ENCODE measurements around the gene GARNL3. TPM values are rescaled to one million over a fixed set of nuclear protein-coding genes. Genes with fewer than 3 reads are reported as not detected.
A peak's percentile ranks its signal among the peaks of the same experiment; 100 is the strongest.

GARNL3 gene
- total RNA-seq, 1 donor from 2014 or later = 7.8 TPM

DNA sequence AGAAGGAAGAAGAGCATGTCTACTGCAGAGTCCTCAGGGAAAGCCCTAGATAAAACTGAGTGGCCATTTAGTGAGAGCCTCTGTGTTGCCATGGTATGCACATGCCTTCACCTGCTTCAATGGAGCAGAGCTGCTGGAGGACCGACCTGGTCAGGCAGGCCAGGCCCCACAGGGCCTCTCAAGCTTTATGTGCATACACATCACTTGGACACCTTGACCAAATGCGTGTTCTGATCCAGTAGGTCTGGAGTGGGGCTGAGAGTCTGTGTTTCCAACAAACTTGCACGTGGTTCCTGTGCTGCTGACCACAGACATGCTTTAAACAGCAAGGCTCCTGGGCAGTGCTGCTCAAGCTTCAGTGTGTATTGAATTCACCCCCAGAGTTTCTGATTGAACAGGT is 81.0 kb downstream of the GARNL3 start:
- H3K27me3 ChIP-seq (ENCODE audit: low read depth) = no peaks in the 10 kb centered on the region
- TF ChIP-seq, protein P1, sequence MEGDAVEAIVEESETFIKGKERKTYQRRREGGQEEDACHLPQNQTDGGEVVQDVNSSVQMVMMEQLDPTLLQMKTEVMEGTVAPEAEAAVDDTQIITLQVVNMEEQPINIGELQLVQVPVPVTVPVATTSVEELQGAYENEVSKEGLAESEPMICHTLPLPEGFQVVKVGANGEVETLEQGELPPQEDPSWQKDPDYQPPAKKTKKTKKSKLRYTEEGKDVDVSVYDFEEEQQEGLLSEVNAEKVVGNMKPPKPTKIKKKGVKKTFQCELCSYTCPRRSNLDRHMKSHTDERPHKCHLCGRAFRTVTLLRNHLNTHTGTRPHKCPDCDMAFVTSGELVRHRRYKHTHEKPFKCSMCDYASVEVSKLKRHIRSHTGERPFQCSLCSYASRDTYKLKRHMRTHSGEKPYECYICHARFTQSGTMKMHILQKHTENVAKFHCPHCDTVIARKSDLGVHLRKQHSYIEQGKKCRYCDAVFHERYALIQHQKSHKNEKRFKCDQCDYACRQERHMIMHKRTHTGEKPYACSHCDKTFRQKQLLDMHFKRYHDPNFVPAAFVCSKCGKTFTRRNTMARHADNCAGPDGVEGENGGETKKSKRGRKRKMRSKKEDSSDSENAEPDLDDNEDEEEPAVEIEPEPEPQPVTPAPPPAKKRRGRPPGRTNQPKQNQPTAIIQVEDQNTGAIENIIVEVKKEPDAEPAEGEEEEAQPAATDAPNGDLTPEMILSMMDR (IDR thresholded peaks at IDR 0.05) = no peak
- H3K4me1 ChIP-seq = peaks cover under 1% of the 10 kb centered on the region
- DNase-seq (no peak), ATAC-seq (peak in 1 of 2 donors; percentile 32)
- no peak overlapping the region for H3K4me3 ChIP-seq
- no peak overlapping the region for H3K27ac ChIP-seq
- intact Hi-C loops (cut with DNase I) = no loop called here
- H3K9me3 ChIP-seq = no peaks in the 10 kb centered on the region
- H3K36me3 ChIP-seq = peaks cover 4% of the 10 kb centered on the region

DNA sequence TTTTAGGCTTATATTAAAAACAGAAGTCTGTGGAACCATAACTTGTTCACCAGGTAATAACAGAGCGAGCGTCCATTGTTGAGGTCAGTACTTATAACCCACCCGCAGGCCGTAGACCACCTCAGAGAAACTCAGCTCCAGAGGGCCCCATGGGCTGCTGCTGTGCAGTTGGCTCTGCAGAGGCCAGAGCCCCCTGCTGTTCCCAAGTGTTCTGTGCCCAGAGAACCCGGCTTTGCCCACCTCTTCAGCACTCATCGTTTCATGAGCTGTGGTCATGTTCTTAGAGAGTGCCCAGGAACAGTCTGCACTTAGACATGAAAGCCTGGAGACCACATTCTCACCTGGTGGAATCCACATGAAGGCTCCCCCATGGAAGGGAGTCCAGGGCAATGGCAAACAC is 82.0 kb downstream of the GARNL3 start:
- intact Hi-C loops (cut with DNase I) = no loop called here
- Histone ChIP-seq H3K4me1 (no peaks in the 10 kb centered on the region), H3K4me3 (no peak overlapping the region), H3K27ac (no peak overlapping the region), H3K27me3 (ENCODE audit: low read depth) (no peaks in the 10 kb centered on the region), H3K36me3 (no peaks in the 10 kb centered on the region), H3K9me3 (no peaks in the 10 kb centered on the region)
- TF ChIP-seq, protein P1 (IDR thresholded peaks at IDR 0.05) = no peak
- DNase-seq (no peak), ATAC-seq (no peak)

DNA sequence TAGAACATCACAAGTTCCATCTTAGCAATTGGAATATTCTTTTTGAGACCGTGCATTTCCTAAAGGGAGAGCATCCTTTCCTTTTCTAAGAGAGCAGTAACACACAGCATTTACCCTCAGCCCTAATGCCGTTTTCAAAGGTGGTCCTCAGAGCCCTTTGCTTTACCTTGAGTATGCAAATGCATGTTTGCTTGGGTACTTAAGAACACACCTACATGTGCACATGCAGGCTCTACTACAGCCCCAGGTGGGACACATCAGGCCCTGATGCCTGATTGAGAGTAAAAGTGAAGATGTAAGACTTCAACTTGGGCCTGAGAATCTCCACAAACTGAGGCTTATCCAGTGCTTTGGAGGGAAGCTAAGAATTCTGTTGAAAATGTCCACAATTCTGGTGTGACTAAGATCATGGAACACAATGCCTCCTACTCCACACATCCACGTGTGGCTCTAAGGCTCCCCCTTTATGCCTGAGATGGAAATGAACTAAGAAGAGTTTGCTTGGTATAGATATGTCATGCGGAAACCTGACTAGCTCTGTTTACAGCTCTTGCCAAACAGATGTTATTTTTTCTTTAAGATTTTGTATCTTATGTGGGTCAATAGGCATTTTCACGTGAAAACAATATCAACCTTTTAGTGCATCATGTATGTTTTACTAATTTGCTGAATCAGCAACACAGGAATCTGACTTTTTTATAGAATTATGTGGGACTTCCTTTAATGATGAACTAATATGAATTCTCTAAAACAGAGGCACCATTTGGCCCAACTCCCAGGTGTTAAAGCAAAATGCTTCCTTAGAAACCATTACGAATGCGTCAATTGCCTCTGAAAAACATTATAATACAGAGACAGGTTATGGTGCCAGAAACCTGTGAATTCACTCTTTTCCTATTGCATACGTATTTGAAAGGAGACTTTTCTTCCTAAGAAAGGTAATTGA is 83.5 kb downstream of the GARNL3 start:
- TF ChIP-seq, protein P1 (IDR thresholded peaks at IDR 0.05) = no peak
- Histone ChIP-seq H3K4me3 (no peak overlapping the region), H3K36me3 (no peaks in the 10 kb centered on the region), H3K27me3 (ENCODE audit: low read depth) (no peaks in the 10 kb centered on the region), H3K4me1 (no peaks in the 10 kb centered on the region), H3K27ac (no peak overlapping the region), H3K9me3 (no peaks in the 10 kb centered on the region)
- no peak for ATAC-seq
- no peak for DNase-seq
- intact Hi-C loops (cut with DNase I) = no loop called here

DNA sequence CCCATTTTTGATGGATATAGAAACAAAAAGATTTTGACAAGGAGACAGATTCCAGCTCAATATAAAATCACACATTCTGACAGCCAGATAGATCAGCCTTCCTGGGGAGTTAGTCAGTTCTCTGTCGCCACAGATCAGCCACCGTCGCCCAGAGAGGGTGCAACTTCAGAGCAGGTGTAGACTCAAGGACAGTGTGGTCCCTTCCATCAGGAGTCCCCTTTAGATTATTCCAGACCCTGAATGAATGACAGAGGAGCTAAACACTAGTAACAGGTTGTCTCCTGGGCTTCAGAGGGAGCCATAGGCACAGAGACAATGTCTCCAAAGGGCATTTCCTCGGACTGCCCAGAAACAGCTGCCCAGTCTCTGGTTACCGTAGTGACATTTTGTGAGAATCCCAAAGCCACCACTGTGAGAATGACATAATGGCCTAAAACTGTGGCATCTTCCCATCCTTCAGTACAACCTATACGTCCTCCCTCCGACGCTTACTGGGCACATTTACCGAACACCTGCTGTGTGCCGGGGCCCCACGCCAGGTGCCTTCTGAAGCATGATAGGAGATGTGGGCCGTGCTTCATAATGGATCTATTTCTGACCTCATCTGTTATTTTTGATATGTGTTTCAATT is 85.0 kb downstream of the GARNL3 start:
- H3K4me3 ChIP-seq = no peak overlapping the region
- H3K36me3 ChIP-seq = no peaks in the 10 kb centered on the region
- DNase-seq (no peak), ATAC-seq (no peak)
- intact Hi-C loops (cut with DNase I) = no loop called here
- TF ChIP-seq, protein P1 (IDR thresholded peaks at IDR 0.05) = no peak
- no peaks in the 10 kb centered on the region for H3K27me3 ChIP-seq (ENCODE audit: low read depth)
- no peaks in the 10 kb centered on the region for H3K4me1 ChIP-seq
- H3K9me3 ChIP-seq = no peaks in the 10 kb centered on the region
- H3K27ac ChIP-seq = no peak overlapping the region

DNA sequence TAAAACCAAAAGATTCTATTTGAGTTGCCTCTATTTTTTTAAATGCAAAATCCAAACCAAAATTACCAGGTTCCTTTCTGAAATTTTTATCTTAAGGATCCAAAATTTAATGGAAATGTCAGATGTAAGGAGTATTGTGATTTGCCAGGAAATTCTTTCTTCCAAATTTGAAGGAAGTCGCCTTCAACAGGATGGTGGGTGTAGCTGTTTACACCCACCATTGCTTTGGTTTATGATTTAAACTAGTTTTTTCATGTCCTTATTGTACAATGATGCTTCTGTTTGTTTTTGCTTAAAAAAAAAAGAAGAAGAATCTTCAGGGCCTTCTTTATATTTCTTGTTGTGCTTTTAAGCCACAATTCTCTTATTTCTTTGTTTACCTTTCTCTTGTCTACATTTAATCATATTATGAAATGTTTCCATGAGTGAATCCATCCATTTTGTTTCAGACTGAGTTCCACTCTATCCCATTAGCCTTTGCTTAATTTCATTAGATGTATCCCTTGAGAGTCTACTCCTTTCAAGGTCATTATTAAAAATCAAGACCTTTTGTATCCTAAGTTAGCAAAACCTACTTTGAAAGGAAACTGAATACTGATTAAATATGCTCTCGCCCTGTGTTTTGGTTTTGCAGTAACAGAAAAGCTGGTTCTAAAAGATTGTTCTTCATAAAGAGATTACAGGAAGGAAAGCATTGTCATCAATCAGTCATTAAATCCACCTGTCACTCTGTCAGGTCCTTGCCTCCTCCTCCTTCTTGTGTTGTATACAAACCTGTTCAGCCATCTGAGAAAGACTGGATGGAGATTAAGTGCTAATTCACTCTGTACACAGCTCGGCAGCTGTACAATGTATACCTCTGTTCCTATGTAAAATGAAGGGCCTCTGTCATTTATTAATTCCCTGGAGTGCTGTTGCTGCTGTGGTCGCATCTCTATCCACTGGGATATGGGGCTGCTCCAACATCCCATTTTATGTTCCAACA is 86.9 kb downstream of the GARNL3 start:
- intact Hi-C loops (cut with DNase I) = no loop called here
- TF ChIP-seq, protein P1 (IDR thresholded peaks at IDR 0.05) = no peak
- peaks cover 6% of the 10 kb centered on the region for H3K36me3 ChIP-seq

More for the DNA sequence above, 86.9 kb downstream of the GARNL3 start:
- DNase-seq (no peak), ATAC-seq (no peak)
- Histone ChIP-seq H3K4me1 (no peaks in the 10 kb centered on the region), H3K27me3 (ENCODE audit: low read depth) (no peaks in the 10 kb centered on the region), H3K4me3 (no peak overlapping the region), H3K27ac (no peak overlapping the region), H3K9me3 (no peaks in the 10 kb centered on the region)

Data from lower lobe of right lung (tissue), 2 donors.